GM12875 (cell line): Measurements from ENCODE around the gene NUDT1.

Source experiments
- H3K4me3 ChIP-seq: one replicate; pipeline ENCODE4 v1.5.1; 2011; ENCODE audit warnings: low read depth, low read length, control low read depth
- CTCF ChIP-seq: IDR thresholded peaks from 2 replicates; pipeline ENCODE4 v1.5.1; 2011; ENCODE audit warnings: low read depth, mild to moderate bottlenecking, control low read depth, inconsistent platforms, low read length, moderate library complexity, borderline replicate concordance; ENCODE audit not compliant: insufficient read depth

NUDT1 gene

DNA sequence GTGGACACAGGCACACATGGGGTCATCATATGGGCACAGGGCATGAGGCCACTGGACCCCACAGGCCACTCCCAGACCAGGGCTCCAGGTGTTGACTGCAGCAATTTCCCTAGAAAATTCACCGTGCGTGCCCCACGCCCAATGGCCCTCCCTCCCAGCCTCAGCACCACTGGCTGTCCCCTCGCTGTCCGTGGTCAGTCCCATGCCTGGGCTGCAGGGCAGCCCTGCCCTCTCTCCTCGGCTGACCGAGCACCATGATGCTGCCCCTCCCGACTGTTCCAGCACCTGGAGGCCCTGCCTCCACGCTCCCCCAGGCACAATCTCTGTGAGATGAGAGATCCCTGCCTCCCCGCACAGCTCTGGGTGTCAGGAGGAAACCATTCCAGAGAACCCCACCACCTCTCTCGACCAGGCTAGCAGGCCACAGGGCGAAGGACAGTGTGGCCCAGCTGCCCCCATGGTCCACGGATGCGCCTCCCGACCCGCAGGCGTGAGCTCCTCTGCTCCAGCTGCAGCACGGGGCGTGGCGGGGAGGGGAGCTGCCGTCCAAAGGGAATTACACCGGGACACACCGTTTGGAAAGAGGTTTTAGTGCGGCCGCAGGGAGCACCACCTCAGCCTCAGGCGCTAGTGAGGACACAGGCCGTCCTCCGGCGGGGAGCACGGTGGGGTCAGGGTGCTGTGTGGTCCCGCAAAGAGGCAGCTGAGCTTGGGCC is 12.6 kb downstream of the NUDT1 start:
- no peak overlapping the region for H3K4me3 ChIP-seq
- TF ChIP-seq CTCF: no peak

DNA sequence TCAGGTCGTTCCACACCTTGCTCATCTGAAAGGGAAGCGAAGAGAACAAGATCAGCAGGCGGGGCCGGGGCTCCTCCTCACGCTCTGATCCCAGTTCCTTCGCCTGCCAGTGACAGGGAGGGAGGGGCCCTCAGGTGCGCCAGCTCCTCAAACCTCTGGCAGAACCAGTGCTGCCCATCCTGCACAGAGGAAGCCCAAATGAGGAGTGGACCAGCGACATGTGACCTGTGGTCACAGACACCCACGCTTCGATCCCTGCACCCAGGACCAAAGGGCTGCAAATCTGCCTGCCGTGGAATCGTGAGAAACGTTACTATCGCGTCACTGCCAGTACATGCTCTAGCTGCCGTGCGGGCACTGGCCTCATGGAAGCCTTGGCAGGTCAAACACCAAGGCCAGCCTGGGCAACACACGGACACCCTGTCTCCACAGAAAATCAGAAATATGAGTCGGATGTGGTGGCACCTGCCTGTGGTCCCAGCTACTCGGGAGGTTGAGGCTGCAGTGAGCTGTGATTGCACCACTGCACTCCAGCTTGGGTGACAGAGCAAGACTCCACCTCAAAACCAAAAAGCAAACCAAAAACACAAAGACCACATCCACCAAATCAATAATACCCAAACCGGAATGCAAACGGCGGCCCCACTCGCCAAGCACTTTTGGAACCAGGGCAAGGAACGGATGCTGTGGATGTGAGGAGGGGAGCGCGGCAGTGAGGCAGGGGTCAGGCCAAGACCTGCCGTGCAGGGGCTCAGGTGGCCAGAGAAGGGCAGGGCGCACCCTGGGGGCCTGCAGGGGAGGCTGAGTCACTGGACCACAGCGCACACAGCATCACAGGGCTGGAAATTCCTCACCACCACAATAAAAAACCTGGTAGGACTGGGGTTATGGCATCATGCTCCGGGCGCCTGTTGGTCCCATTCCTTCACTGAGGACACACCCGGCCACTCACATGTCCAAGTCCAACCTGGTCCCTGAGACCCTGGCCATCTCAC is 13.4 kb downstream of the NUDT1 start:
- no peak for TF ChIP-seq CTCF
- H3K4me3 ChIP-seq: no peak overlapping the region

GRCh38 chr7:2256306-2257045 is 14.4 kb downstream of the NUDT1 start:
- no peak for TF ChIP-seq CTCF
- H3K4me3 ChIP-seq: no peak overlapping the region

DNA sequence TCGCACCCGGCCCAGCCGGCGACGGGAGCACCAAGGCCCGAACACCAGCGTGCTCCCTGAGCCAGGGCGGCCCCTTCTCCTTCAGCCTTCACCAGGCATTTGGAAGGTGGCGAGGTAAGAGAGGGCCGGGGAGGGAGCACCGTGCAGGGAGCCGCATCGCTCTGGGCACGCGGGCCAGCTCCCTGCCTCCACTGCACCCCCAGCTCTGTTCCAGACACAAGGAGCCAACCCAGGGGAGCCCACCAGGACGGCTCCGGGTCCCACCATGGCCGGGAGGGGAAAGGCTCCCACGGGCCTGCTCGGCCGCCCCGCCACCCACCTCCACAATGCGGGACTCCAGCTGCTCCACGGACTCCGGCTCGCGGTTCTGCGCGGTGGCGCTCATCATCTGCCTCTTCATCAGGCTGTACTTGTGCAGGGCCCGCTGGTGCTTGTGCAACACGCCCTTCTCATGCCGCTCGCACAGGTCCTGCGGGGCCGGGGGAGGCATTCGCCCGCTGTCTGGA is 15.1 kb downstream of the NUDT1 start:
- H3K4me3 ChIP-seq: no peak overlapping the region
- TF ChIP-seq CTCF: no peak

GRCh38 chr7:2257651-2258050 is 15.6 kb downstream of the NUDT1 start:
- no peak overlapping the region for H3K4me3 ChIP-seq
- TF ChIP-seq CTCF: no peak

DNA sequence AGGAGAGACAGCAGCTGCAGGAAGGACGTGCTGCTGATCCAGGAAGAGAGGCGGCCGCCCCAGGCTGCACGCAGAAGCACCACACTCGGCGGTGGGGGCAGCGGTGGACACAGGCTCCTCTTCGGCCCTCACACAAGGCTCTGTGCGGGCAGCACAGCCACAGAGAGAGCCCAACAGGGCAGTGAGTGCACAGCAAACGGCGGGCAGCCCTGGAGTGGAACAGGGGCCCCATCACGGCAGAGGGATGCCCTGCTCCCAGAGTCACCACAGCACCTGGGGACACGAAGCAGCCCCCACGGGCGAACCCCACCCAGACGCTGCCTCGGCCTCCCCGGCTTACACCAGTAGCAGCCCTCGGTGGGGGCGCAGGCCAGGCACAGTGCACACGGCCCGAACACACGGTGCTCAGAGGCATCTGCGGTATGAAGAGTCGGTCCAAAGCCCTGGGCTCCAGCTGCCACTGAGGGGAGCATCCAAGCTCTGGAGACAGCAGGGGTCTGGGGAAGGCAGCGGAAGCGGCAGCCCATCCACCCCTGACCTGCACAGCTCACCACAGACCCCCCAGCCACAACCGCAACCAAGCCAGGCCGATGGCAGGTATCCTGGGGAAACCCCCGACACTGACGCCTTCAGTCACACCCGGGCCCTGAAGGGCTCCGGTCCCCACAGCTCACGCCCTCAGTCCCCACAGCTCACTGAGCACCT is 16.8 kb downstream of the NUDT1 start:
- no peak for TF ChIP-seq CTCF
- H3K4me3 ChIP-seq: no peak overlapping the region
